Type B pancreatic cell (in vitro differentiated cells): Measurements from ENCODE around the gene C6orf136. TPM values are rescaled to one million over a fixed set of nuclear protein-coding genes. Genes with fewer than 3 reads are reported as not detected.
"Not testable (repeated sequence)": the region's sequence is repeated elsewhere in the genome, so short reads cannot be mapped to it uniquely, and the experiment has no call there.

ENCODE experiments used
- DNase-seq: peaks from one replicate; pipeline ENCODE4 v3.0.0; 2021; ENCODE audit warnings: mixed read lengths; ENCODE audit not compliant: unreplicated experiment; ENCODE audit errors: extremely low spot score
- H3K27ac Mint-ChIP-seq: 2 replicates; pipeline ENCODE4 v1.8.0; 2021; ENCODE audit warnings: mild to moderate bottlenecking, mixed read lengths
- H3K27me3 Mint-ChIP-seq: 2 replicates; pipeline ENCODE4 v1.8.0; 2021; ENCODE audit warnings: mixed read lengths
- H3K36me3 Mint-ChIP-seq: 2 replicates; pipeline ENCODE4 v1.8.0; 2021; ENCODE audit warnings: mixed read lengths
- H3K4me1 Mint-ChIP-seq: one replicate; pipeline ENCODE4 v1.8.0; 2021; ENCODE audit warnings: mixed read lengths; ENCODE audit not compliant: unreplicated experiment
- H3K4me3 Mint-ChIP-seq: 2 replicates; pipeline ENCODE4 v1.8.0; 2021; ENCODE audit warnings: mild to moderate bottlenecking, mixed read lengths
- H3K9me3 Mint-ChIP-seq: 2 replicates; pipeline ENCODE4 v1.8.0; 2021; ENCODE audit warnings: mixed read lengths
- long read RNA-seq: library from polyadenylated mRNA; unstranded; transcript quantifications from one replicate; pipeline ENCODE4 v2.0.0, GENCODE V29; 2020
- total RNA-seq: library from RNA; stranded (reverse); gene quantifications from 2 replicates; pipeline ENCODE4 v1.2.1, GENCODE V29; 2021; ENCODE audit warnings: low replicate concordance
- TF ChIP-seq, protein P1 (sequence below): fragments of 200-600 bp; sonication (generic); conservative IDR thresholded peaks from 2 replicates; pipeline ENCODE4 v1.5.0; 2021; ENCODE audit warnings: antibody characterized with exemption, mild to moderate bottlenecking

C6orf136 gene, protein sequence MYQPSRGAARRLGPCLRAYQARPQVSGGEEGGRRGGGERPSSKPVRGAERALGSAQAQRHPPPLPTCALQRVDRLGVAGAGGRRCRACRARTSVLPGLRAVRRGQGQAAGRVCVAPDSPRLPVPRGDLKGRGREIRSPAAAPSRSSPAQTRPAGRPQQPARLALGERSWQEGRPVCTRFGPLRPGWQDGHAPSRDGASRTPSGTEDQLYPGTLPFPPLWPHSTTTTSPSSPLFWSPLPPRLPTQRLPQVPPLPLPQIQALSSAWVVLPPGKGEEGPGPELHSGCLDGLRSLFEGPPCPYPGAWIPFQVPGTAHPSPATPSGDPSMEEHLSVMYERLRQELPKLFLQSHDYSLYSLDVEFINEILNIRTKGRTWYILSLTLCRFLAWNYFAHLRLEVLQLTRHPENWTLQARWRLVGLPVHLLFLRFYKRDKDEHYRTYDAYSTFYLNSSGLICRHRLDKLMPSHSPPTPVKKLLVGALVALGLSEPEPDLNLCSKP
- total RNA-seq, result 16.0 and 27.1 TPM in 2 replicates
- long read RNA-seq, partial matches to known transcripts, result 0 of 2 reads
- long read RNA-seq, other reads (novel, unspliced or antisense), result 2 of 2 reads

GRCh38 chr6:30646450-30647241 lies at the start of gene C6orf136:
TSS of gene C6orf136 (plus strand) at chr6:30647133. CDS start at chr6:30647232, 99 bp downstream.
- Mint-ChIP-seq H3K9me3 (no peaks in the 10 kb centered on the region), H3K27me3 (no peaks in the 10 kb centered on the region), H3K27ac (peak within 1 kb of the TSS; percentile 83), H3K4me1 (peaks cover 11% of the 10 kb centered on the region), H3K36me3 (peaks cover 28% of the 10 kb centered on the region), H3K4me3 (peak within 1 kb of the TSS; percentile 90)
- TF ChIP-seq, protein P1, sequence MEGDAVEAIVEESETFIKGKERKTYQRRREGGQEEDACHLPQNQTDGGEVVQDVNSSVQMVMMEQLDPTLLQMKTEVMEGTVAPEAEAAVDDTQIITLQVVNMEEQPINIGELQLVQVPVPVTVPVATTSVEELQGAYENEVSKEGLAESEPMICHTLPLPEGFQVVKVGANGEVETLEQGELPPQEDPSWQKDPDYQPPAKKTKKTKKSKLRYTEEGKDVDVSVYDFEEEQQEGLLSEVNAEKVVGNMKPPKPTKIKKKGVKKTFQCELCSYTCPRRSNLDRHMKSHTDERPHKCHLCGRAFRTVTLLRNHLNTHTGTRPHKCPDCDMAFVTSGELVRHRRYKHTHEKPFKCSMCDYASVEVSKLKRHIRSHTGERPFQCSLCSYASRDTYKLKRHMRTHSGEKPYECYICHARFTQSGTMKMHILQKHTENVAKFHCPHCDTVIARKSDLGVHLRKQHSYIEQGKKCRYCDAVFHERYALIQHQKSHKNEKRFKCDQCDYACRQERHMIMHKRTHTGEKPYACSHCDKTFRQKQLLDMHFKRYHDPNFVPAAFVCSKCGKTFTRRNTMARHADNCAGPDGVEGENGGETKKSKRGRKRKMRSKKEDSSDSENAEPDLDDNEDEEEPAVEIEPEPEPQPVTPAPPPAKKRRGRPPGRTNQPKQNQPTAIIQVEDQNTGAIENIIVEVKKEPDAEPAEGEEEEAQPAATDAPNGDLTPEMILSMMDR, result no peak
- peak; percentile 93 for DNase-seq

- TF ChIP-seq, protein P1, result peak; percentile 82
- not testable (repeated sequence) for H3K27me3 Mint-ChIP-seq, H3K9me3 Mint-ChIP-seq, H3K4me1 Mint-ChIP-seq
- Mint-ChIP-seq H3K27ac (peak overlapping the region; percentile 83), H3K36me3 (peaks cover 16% of the 10 kb centered on the region), H3K4me3 (peak overlapping the region; percentile 51)
- peak; percentile 82 for DNase-seq
Measured at GRCh38 chr6:30597315-30598144, 49.4 kb upstream of the C6orf136 start.

GRCh38 chr6:30598912-30599624 lies 47.9 kb upstream of the C6orf136 start:
- Mint-ChIP-seq H3K27me3 (no peaks in the 10 kb centered on the region), H3K36me3 (peaks cover 28% of the 10 kb centered on the region), H3K4me1 (peaks cover 5% of the 10 kb centered on the region), H3K4me3 (no peak overlapping the region), H3K27ac (no peak overlapping the region), H3K9me3 (no peaks in the 10 kb centered on the region)
- TF ChIP-seq, protein P1, result no peak
- no peak for DNase-seq

- no peak for DNase-seq
- Mint-ChIP-seq H3K4me1 (peaks cover 5% of the 10 kb centered on the region), H3K9me3 (no peaks in the 10 kb centered on the region), H3K27ac (no peak overlapping the region), H3K36me3 (peaks cover 34% of the 10 kb centered on the region), H3K4me3 (no peak overlapping the region), H3K27me3 (no peaks in the 10 kb centered on the region)
- TF ChIP-seq, protein P1, result no peak
Measured at GRCh38 chr6:30599625-30600324, 47.2 kb upstream of the C6orf136 start.
